Stimulated activated naive CD8-positive, alpha-beta T cell treated with anti-CD3 and anti-CD28 coated beads, Interleukin-15, amount 100 ng/mL, for 72 hours (primary cell): ENCODE measurements around the gene CYBA.

Source experiments
- ATAC-seq: fragments of 150-1000 bp; cut with Tn5 transposase; 2 replicates; pipeline ENCODE4 v1.10.0; 2021; ENCODE audit warnings: mild to moderate bottlenecking, moderate library complexity
- DNase-seq, 2 donors: peaks; one replicate each; pipeline ENCODE4 v3.0.0; 2021 to 2022
- H3K27ac Mint-ChIP-seq, 2 donors: one replicate each; pipeline ENCODE4 v1.8.0; 2022; ENCODE audit warnings: mild to moderate bottlenecking in 2 of 2, mixed read lengths in 2 of 2, moderate library complexity in 2 of 2
- H3K27me3 Mint-ChIP-seq: one replicate; pipeline ENCODE4 v1.8.0; 2022; ENCODE audit warnings: mixed read lengths
- H3K4me1 Mint-ChIP-seq: one replicate; pipeline ENCODE4 v1.8.0; 2022; ENCODE audit warnings: mild to moderate bottlenecking, mixed read lengths
- H3K4me3 Mint-ChIP-seq, 2 donors: one replicate each; pipeline ENCODE4 v1.8.0; 2022; ENCODE audit warnings: mild to moderate bottlenecking in 2 of 2, mixed read lengths in 2 of 2, moderate library complexity in 1 of 2
- H3K9me3 Mint-ChIP-seq, 2 donors: one replicate each; pipeline ENCODE4 v1.8.0; 2022; ENCODE audit warnings: mixed read lengths in 2 of 2

The CYBA gene

DNA sequence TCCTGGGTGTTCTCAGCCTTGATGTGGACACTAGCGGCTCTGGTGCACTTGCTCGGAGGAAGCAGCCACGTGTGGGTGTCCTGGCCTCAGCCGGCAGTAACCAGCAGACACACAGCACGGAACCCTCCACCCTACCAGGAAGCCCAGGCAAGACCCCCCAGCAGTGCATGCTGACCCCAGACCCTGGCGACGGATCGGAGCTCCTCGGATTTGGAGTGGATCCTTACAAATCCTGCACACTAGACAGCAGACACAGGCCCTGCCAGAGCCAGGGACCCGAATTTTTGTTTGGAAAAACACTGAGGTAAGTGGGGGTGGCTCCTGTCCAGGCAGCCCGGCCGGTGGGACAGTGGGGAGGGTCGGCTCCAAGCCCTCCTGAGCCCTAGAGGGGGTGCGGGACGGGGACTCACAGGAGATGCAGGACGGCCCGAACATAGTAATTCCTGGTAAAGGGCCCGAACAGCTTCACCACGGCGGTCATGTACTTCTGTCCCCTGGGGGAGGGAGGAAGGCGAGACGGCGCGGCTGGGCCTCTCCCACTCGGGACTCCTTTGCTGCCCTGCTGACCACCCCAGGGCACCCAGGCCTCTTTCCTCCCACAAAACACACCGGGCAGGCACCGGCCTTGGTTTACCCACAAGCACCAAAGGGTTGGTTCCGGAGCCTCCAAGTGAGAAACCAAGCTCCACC, 4.4 kb downstream of the CYBA start:
- no peak overlapping the region for H3K4me3 Mint-ChIP-seq
- no peak for ATAC-seq
- no peaks in the 10 kb centered on the region for H3K9me3 Mint-ChIP-seq
- H3K4me1 Mint-ChIP-seq = peaks cover 72% of the 10 kb centered on the region
- H3K27me3 Mint-ChIP-seq = no peaks in the 10 kb centered on the region
- H3K27ac Mint-ChIP-seq = no peak overlapping the region
- DNase-seq = no peak

DNA sequence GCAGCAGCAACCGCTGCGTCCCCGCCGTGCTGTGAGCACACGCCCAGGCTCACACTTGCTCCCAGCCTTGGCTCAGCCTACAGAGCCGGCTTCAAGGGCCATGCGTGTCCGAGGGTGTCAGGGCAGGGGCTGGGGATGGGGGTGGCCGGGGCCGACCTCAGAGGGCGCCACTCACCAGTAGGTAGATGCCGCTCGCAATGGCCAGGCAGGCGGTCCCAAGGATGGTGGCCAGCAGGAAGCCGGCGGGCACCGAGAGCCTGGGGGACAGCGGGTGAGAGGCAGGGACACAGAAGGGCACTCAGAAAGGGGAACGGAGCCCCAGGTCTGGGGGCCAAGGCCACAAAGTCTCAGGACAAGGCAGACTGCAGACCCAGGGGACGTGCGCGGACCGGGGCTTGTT, 4.9 kb downstream of the CYBA start:
- Mint-ChIP-seq H3K4me1 (peaks cover 70% of the 10 kb centered on the region), H3K9me3 (no peaks in the 10 kb centered on the region), H3K27me3 (peaks cover under 1% of the 10 kb centered on the region), H3K4me3 (no peak overlapping the region), H3K27ac (no peak overlapping the region)
- no peak for ATAC-seq
- DNase-seq = no peak

DNA sequence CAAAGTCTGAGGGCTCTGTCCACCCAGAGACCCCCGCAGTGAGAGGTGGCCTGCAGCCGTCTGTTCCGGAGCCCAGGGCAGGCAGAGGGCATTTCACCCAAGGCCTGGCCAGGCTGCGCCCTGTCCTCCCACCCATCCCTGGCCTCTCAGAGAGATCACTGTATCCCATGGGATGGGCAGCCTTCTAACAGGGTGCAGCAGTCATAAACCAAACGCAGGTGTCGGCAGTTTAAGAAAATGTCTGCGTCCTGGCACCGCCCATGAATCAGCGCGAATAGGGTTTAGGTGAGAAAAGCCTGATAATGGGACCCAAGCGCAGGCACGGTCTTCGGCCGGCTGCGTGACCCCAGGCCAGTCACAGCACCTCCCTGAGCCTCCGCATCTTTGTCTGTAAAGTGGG, 5.4 kb downstream of the CYBA start:
- peaks cover 74% of the 10 kb centered on the region for H3K4me1 Mint-ChIP-seq

DNA sequence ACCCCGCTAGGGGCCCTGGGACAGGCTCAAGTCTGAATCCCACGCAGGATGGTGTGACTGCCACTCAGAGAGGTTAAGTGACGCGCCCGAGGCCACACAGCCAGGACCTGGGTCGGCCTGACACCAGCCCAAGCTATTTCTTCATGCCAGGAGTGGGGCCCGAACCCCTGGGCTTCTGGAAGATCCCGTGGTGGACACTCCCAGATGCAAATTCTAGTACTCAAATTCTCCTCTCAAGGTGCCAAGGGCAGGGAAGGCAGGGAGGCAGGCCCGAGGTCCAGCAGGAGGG, 7.3 kb downstream of the CYBA start:
- no peak for ATAC-seq
- no peak overlapping the region for H3K27ac Mint-ChIP-seq
- H3K4me3 Mint-ChIP-seq = no peak overlapping the region
- H3K9me3 Mint-ChIP-seq = no peaks in the 10 kb centered on the region
- H3K27me3 Mint-ChIP-seq = peaks cover 24% of the 10 kb centered on the region
- no peak for DNase-seq
- peaks cover 77% of the 10 kb centered on the region for H3K4me1 Mint-ChIP-seq

More for the DNA sequence above, 5.4 kb downstream of the CYBA start:
- Mint-ChIP-seq H3K27me3 (peaks cover 5% of the 10 kb centered on the region), H3K9me3 (no peaks in the 10 kb centered on the region), H3K27ac (no peak overlapping the region), H3K4me3 (no peak overlapping the region)
- no peak for DNase-seq
- no peak for ATAC-seq

DNA sequence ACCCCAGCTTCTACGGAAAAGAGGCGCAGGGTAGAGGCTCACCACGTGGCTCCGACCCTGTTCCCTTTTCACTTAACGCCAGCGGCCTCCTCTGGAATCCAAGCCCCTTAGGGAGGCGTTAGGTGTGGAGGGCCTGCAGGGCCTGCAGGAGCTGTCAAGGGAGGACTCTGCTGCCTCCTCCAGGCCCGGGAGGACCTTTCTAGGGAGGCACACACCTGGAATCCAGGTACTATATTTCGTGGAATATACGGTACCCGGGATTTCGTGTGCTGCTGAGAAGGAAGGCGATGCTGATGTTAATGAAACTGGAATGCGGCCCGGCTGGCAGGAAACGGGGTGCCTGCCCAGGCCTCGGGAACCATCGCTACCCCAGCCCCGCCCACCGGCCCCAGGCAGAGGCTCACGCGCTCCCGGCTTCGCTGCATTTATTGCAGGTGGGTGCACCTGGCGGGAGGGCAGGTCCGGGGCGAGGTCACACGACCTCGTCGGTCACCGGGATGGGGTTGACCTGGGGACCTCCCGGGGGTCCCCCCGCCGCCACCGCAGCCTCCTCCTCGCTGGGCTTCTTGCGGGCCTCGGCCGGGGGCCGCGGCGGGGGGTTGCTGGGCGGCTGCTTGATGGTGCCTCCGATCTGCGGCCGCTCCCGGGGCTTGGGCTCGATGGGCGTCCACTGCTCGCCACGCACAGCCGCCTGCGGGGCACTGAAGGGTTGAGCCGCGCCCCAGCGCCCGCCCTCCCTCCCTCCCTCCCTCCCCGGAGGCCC, 7.8 kb downstream of the CYBA start:
- Mint-ChIP-seq H3K4me1 (peaks cover 81% of the 10 kb centered on the region), H3K27ac (no peak overlapping the region)

DNA sequence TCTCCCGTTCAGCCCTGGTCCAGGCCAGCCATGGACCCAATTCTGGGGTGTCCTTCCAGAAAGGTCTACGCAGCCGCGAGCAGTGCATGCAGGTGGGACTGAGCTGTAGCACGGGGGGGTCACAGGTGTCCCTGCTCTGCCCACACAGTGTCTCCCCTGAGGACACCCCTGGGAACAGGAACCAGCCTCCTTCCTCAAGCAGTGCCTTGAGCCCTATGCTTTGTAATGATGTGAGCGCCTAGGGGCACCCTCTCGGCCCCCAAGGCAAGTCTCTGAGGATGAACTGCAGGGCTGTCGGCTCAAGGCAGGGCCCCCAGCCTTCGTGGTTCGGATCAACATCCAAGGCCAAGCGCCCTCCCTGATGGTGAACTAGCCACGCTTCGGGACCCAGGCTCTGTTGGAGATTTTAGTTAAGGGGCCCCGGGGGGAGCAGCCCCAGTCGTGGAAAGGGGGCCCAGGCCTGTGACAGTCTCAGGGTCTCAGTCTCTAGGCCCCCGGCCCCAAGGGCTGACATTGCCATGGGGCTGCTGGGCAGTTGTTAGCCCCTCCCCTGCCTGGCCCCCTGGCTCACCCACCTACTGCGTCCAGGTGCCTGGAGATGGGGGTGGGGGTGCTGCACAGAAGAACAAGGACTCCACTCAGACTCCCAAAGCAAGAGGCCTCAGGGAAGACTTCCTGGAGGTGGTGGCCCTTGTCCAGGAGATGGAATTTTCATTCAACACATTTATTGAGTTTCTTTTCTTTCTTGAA, 10.2 kb downstream of the CYBA start:
- ATAC-seq = no peak
- Mint-ChIP-seq H3K4me3 (no peak overlapping the region), H3K4me1 (peaks cover 83% of the 10 kb centered on the region), H3K27ac (peak overlapping the region in 1 of 2 donors; percentile 81), H3K27me3 (peaks cover 50% of the 10 kb centered on the region), H3K9me3 (peaks cover 0 to 10% of the 10 kb centered on the region in 2 donors)
- no peak for DNase-seq

More for the DNA sequence above, 7.8 kb downstream of the CYBA start:
- no peaks in the 10 kb centered on the region for H3K9me3 Mint-ChIP-seq
- peaks cover 29% of the 10 kb centered on the region for H3K27me3 Mint-ChIP-seq
- H3K4me3 Mint-ChIP-seq = no peak overlapping the region
- no peak for DNase-seq
- no peak for ATAC-seq

DNA sequence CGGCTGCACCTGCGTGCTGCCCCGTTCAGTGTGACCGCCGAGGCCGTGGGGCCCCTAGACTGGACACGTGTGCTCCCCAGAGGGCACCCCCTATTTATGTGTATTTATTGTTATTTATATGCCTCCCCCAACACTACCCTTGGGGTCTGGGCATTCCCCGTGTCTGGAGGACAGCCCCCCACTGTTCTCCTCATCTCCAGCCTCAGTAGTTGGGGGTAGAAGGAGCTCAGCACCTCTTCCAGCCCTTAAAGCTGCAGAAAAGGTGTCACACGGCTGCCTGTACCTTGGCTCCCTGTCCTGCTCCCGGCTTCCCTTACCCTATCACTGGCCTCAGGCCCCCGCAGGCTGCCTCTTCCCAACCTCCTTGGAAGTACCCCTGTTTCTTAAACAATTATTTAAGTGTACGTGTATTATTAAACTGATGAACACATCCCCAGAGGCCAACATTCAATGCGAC, 10.8 kb downstream of the CYBA start:
- H3K27ac Mint-ChIP-seq = peak overlapping the region in 1 of 2 donors; percentile 60
- ATAC-seq (no peak), DNase-seq (no peak)
- peaks cover 83% of the 10 kb centered on the region for H3K4me1 Mint-ChIP-seq
- peaks cover 56% of the 10 kb centered on the region for H3K27me3 Mint-ChIP-seq
- H3K9me3 Mint-ChIP-seq = peaks cover 0 to 10% of the 10 kb centered on the region in 2 donors
- H3K4me3 Mint-ChIP-seq = no peak overlapping the region

DNA sequence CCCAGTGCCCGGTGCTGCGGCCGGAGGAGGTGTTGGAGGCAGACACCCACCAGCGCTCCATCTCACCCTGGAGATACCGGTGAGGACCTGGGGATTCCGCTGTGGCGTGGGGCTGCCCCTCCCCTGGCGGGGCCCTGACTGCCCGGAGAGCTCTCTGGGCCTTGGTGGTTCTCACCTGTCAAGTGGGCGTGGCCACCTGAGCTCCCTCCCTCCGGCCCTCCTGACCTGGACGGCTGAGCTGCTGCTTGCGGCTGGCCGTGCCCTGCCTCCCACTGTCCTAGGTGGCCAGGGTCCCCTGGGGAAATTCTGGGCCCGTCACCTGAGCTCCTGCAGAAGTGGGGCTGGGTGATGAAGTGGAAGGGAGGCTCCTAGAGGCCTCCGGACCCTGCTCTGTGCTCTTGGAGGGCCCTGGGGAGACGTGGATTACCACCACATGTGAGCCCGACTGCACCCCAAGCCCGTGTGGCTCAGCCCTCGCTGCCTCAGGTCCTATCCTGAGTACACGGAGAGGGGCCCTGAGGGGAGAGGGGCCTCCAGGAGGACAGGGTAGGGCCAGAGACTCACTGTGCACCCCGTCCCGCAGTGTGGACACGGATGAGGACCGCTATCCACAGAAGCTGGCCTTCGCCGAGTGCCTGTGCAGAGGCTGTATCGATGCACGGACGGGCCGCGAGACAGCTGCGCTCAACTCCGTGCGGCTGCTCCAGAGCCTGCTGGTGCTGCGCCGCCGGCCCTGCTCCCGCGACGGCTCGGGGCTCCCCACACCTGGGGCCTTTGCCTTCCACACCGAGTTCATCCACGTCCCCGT, 11.4 kb downstream of the CYBA start:
- Mint-ChIP-seq H3K4me1 (peaks cover 83% of the 10 kb centered on the region), H3K27ac (no peak overlapping the region), H3K27me3 (peaks cover 57% of the 10 kb centered on the region), H3K9me3 (peaks cover 0 to 10% of the 10 kb centered on the region in 2 donors), H3K4me3 (no peak overlapping the region)
- no peak for DNase-seq
- ATAC-seq = peak; percentile 1

DNA sequence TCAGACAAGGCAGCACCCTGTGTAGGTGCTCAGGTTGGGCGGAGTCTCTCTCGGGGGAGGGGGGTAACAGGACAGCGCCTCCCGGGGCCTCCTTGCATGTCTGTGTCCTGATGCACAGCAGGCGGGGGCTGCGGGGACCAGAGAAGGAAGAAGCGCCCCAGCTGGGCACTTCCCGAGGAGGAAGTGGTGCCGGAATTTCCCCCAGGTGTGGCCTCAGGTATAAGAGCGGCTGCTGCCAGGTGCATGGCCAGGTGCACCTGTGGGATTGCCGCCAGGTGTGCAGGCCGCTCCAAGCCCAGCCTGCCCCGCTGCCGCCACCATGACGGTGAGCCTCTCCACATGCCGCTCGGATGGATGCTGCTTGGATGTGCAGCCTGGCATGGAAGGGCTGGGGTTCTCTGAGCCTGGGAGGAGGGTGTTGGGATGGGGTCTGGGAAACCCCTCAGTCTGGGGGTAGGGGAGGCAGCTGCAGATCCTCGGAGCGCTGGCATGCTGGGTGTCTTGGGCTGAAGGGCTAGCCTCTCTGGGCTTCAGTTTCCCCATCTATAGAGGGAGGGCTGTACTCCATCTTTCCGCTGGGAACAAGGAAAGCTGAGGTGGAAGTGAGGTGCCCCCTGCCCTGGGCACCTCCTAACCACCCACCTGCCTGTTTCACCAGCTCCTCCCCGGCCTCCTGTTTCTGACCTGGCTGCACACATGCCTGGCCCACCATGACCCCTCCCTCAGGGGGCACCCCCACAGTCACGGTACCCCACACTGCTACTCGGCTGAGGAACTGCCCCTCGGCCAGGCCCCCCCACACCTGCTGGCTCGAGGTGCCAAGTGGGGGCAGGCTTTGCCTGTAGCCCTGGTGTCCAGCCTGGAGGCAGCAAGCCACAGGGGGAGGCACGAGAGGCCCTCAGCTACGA, 12.3 kb downstream of the CYBA start, which contains the start of gene IL17C:
TSS of gene IL17C (plus strand) at position 250 of the 908 bp plus-strand sequence. CDS start at position 320, 70 bp downstream.
- peak in 1 of 2 donors; percentile 23 for DNase-seq
- no peak for ATAC-seq
- H3K4me1 Mint-ChIP-seq = peaks cover 87% of the 10 kb centered on the region
- peaks cover 57% of the 10 kb centered on the region for H3K27me3 Mint-ChIP-seq
- H3K9me3 Mint-ChIP-seq = peaks cover 0 to 10% of the 10 kb centered on the region in 2 donors
- peak within 1 kb of the TSS in 1 of 2 donors; percentile 95 for H3K27ac Mint-ChIP-seq
- peak within 1 kb of the TSS; percentile 22 to 55 for H3K4me3 Mint-ChIP-seq

DNA sequence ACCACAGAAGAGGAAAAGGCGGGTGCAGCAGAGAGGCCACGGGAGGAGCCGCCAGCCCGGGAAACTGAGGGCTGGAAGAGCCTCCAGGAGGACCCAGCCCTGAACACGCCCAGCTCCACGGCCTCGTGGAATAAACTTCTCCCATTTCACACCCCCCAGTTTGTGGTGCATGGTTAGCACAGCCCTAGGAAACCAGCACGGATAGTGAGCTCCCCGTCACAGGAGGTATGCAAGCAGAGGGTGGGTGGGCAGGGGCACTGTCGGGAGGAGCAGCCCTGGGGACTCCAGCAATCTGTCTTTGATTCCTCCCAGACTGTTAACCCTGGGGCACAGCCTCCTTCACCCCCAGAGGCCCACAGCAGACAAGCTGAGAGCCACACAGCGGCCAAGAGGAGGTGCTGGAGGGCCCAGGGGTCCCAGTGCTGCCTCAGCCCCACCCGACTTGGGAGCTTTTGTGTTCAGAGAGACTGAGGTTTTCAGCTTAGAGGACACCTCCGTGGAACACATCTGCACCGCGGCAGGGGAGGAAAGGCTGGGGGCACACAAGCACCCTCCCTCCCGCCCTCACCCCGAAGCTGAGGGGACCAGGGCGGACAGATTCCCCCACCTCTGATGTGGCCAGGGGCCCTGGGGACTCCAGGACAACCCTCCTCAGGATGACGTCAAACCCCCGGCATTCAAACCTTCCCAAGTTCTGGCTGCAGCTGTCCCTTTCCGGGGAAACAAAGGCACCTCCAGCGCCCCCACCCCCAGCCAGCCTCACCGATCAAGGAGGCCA, 14.2 kb downstream of the CYBA start:
- H3K27ac Mint-ChIP-seq = peak overlapping the region in 1 of 2 donors; percentile 95
- ATAC-seq = no peak

DNA sequence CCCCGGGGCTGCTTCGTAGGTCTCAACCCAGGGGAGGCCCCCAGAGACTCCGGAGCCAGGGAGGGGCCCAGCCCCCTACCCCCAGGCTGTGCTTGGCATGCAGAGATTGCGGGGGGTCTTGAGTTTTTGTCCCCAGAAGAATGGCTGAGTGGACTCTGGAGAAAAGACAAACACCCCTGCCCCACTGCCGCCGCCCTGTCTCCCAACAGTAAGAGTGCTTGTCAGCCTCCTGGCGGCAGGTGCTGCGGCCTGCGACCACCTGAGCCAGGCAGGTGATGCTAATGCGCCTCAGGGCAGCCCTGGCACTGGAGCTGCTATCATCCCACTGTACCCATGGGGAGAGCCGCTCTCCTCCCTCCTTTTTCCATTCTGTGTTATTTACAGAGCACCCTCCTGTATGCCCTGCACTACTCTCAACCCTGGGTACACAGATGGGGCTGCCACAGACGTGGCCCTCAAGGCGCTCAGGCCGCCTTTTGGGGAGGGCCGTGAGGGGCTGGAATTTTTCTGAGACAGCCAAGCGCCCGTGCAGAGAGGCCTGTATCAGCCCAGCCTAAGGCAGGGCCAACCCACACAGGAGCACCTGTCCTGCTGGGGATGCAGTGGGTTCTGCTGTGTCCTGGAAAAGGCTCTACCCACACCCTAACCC, 15.1 kb downstream of the CYBA start:
- DNase-seq (no peak), ATAC-seq (no peak)
- H3K4me3 Mint-ChIP-seq = peak overlapping the region; percentile 44 to 62
- H3K9me3 Mint-ChIP-seq = peaks cover 0 to 10% of the 10 kb centered on the region in 2 donors
- H3K27ac Mint-ChIP-seq = peak overlapping the region in 1 of 2 donors; percentile 83
- H3K4me1 Mint-ChIP-seq = peaks cover 94% of the 10 kb centered on the region
- peaks cover 55% of the 10 kb centered on the region for H3K27me3 Mint-ChIP-seq

More for the DNA sequence above, 14.2 kb downstream of the CYBA start:
- H3K9me3 Mint-ChIP-seq = peaks cover 0 to 10% of the 10 kb centered on the region in 2 donors
- H3K4me3 Mint-ChIP-seq = peak overlapping the region; percentile 16 to 18
- no peak for DNase-seq
- H3K27me3 Mint-ChIP-seq = peaks cover 57% of the 10 kb centered on the region
- H3K4me1 Mint-ChIP-seq = peaks cover 91% of the 10 kb centered on the region

DNA sequence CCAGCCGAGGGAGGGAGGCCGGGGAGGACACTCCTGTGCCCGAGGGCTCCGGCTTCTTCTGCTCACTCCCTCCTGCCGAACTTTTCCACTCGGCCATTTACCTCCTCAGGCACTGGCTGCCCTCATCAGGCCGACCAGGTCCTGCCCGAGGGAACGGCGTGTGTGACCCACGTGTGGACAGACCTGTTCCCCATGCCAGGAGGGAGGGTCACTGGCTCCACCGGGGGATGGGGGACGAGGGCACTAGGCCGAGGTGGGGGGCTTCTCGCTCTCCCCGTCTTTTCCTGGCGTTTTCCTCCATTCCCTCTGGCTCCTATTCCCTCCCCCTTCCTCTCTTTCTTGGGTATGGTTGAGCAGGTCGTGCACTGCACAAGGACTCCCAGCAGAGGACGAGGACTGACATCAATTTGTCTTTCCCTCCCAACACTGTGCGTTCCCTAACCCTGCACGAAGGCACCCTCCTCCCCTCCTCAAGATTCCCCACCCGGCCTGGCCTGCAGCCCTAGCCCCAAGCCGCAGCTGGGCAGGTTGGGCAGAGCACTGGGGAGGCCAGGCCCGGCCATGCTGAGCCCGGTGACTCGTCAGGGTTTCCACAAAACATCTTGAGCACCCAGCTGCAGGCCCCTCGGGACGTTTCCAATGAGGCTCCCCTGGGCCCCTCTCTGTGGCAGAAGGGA, 15.7 kb downstream of the CYBA start:
- Mint-ChIP-seq H3K4me3 (peak overlapping the region; percentile 80 to 92), H3K27me3 (peaks cover 48% of the 10 kb centered on the region), H3K9me3 (peaks cover 0 to 10% of the 10 kb centered on the region in 2 donors), H3K4me1 (peaks cover 87% of the 10 kb centered on the region), H3K27ac (peak overlapping the region in 1 of 2 donors; percentile 67)
- ATAC-seq (no peak), DNase-seq (no peak)
